HG03521 (cell line): ENCODE results near the gene LRPAP1.

ENCODE experiments used
- ATAC-seq: cut with Tn5 transposase; IDR thresholded peaks from one replicate; pipeline ENCODE4 v1.9.1; 2021; ENCODE audit warnings: mild to moderate bottlenecking, moderate library complexity; ENCODE audit not compliant: unreplicated experiment

Gene LRPAP1

DNA sequence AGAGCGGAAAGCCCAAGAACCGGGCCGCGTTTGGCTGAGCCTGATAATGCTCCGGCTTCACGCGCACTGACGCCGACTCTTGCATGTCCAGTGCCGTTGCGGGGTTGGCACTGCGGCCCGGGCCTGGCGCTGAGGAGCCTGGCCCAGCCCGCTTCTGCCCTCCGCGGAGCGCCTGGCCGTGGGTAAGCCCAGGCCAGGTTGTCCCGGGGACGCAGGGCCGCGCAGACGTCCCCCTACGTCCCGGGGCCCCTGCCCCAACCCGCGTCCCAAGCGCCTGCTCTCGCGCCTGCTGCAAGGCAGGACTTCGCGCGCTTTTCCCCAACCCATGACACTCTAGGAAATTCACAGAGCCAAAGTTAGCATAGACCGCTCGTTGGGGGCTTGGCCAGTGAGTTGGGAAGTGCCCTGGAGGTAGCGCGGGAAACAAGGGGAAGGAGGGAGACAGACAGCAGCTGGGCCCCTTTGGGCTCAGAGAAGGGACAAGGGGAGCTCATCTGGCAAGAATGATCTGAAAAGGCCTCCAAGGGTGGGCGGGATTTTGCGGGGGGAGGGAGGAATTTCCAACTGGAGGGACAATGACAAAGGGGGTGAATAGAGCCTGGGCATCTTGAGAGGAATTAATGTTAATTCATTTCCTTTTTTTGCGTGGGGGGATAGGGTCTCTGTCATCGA lies 665 bp upstream of the LRPAP1 start:
- no peak for ATAC-seq

DNA sequence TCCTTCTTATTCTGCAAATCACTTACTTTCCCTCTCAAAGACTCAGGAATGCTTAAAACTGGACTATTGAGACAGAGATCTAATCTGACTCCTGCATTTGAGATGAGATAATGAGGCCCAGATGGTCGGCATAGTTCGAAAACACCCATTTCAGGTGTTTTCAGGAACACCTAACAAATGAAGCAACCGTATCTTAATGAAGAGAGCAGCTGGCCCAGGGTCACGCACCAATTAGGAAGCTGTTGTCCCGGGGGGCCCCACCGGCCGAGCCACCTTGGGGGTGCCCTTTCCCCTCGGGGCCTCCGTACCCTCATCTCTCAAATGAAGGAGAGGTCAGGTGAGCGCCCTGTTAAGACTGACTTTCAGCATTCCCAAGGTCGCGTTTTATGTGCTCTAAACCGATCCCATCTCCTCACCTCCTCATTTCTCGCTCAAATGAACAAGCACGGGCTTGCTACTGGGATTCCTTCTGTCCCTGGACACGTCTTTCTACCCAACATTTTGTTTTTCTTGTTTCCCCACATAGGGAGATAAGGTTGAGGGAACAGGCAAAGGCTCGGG lies 824 bp downstream of the LRPAP1 start:
- no peak for ATAC-seq

DNA sequence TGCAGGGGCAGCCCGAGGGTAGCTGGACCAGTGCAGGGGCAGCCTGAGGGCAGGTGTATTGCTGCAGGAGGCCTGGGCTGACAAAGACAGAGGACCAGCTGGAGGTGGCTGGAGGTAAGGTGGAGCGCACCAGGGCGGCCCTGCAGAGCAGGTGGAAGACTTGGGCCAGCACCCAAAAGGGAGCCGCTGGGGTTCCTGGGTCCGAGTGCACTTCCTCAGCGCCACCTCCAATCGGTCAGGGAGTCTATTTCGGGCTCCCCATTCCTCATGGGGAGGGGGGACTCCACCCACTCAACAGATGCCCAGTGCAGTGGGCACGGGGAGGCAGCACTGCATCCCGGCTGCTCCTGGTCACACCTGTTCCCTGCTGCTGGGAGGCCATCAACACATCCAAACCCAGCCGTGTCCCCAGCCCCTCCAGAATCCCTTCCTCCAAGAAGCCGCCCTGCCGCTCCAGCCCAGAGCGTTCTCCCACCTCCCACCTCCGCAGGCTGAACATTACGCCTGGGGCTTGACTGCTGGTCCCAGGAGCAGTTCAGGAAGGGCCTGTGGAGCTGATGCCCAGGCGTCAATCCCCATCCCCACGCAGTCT lies 1.5 kb downstream of the LRPAP1 start:
- ATAC-seq: no peak

DNA sequence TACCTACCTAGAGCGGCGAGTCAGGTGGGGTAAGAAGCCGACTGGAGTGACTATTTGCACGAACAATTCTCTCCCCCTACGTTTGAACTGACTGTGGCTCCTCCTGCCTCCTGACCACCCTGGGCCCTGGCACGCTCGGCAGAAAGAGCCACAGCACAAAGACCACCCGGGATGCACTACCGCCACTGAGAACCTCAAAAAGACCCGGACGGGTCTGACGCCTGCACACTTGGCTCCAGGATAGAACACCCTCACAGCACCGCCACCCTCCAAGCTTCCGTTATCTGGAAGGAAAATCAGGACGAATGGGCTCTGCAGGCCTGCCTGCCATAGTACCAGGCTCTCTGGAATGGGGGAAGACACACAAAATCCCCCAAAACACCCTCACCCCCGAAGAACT lies 2.2 kb downstream of the LRPAP1 start:
- ATAC-seq: no peak

DNA sequence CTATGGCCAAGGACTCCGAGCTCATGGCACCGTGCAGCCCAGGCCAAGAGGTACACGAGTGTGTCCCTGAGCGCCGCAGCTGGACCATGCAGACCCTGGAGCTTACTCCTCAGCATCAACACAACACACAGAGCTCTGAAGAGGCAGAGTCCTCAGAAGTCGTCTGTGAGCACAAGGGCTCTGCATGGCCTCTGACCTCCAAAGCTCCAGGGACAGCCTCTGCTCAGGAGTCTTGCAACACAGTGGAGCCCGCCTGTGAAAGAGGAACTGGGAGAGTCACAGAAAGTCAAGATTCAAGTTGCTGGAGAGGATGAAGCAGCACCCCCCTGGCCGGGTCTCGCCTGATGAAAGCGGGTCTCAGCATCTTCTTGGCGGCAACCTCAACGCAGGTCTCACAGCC lies 2.9 kb downstream of the LRPAP1 start:
- ATAC-seq: no peak

DNA sequence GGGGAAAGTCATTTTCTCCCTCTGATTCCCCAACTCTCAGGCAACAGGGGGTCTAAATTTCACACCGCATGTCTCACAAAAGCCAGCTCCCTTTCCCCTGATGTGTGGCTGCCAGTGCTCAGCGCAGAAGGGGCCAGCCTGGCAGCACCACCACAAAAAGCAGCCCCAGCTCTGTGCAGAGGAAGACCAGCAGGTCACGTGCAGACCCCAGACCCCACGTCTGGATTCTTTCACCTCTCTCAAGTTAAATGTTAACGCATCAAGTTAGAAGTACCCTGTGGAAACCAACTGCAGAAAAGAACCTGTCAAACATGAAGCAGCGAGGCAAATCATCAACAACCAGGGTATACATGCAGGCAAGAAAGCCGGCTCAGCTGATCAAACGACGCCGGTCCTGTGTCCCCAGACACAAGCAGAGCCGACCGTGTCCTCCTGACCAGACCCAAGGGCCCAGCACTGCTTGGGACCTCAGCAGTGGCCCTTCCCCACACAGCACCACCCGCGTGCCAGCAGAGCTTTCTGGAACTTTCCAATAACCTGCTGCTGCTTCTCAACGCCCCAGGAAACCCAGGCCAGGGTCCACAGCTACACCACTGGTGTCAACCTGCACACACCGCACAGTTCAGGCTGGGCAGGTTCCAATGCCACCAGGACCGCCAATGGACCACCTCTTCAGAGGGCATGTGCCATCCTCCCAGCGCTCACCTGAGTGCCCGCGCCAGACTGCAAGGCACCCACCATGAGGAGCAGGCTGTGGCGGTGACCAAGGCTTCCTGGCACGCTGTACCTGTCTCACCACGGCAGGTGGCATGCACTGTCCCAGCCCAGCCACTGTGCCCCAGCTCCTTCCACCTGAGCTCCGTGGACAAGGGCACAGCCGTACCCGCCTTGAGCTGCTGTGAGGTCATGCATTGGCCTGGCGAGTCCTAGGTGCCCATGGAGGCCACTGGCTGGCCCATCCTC lies 4.0 kb downstream of the LRPAP1 start:
- no peak for ATAC-seq

DNA sequence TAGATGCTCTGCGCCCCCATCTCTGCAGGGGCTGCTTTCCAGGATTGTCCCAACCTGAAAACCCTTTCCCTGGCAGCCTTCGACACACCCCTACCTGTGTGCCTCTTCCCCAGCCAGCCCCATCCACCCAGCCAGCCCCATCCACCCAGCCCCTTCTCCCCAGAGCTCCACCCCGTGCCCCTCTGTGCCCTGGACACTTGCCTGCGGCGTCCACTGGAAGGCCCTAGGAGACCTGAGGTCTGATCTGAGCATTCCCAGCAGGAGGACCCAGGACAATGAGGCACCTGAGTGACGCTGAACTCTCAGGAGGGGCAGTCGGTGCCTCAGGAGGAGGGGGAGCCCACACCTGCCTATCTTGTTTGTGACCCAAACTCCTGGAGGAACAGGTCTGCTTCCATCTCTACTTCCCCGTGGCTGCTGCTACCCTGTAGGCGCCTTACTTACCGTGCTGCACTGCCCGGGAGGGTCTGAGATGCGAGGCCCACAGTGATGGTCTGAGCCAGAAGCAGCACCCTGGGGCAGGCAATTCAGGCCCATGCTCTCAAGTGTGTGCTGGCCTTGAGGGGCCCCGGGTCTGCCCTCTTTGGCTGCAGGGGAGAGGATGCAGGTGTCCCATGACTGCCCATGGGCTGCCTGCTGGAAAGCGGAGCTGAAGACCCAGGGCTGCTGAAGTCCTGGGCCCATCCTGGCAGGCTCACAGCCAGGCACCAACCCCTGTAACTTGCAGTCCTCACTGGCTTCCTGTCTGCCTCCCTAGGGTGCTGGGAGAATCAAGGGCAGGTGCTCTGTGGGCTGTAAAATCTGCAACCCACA lies 4.9 kb downstream of the LRPAP1 start:
- no peak for ATAC-seq

DNA sequence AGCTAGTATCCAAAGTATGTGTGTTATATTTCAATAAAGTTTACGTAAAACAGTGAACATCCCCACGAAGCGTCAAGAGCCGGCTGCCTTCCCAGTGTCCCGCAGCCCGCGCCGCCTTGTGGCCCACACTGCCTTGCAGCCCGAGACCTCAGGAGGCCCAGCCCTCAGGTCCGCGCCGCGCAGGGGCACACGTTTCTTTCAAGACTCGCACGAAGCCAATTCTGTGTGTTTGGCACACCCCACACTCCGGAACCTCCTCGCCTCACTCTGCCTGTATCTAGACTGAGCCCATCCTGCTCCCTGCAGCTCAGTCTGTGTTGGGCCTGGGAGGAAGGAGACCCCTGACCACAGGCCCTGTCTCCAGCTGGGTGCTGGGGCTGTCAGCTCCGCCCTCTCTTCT lies 5.8 kb downstream of the LRPAP1 start:
- no peak for ATAC-seq

DNA sequence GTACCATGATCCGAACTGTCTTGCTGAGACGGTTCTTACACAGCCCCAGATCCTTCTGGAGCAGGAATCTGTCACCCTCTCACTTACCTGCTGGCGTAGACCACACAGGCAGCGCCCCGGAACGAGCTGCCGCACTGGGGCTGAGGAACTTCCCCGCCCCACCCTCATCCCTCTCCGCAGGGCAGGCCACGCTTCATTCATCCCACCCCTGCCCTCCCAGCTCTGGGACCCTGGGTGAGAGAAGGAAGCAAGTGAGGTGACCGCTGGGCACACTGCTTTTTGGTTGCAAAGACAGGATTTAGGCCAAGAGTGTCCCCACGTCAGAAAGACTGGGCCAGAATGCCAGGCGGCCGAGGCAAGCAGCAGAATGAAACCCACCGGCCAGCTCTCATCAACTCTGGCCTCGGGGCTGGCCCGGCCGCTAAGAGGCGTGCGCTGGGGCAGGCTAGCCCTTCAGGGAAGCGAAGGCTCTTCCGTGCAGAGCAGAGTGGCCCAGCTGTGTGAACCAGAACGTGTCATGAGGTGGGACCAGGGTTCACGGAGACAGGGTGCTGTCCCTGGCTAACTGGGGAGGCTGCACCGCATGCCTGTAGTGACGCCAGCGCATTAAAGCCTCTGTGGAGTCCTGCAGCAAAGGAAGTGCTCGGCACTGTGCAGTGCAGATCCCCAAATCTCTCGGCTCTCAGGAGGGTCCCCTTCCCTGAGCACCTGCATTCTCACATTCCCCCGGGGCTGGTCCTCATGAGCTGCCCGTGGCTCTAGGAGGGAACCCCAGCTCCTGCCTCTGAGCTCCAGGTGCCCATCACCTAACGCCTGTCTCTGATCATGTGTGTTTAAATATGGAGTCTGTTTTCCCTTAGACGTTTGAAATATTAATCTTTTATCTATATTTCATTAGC lies 6.4 kb downstream of the LRPAP1 start:
- ATAC-seq: no peak

DNA sequence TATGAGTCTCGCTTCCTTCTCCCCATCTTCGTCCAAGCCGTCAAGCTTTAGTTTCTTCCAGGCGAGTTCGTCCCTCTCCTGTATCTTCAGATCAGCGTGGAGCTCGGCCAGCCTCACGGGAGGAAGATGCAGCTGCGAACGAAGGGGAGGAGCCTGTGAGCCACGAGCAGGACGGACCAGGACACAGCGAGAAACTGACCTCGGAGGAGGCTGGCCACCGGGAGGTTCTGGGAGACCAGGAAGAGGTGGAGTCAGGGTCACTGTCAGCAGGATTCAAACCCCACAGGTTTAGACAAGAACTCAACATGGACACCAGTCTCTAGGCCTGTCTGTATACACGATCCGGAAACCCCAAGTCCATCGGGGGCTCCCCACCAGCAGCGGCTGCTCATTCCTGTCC lies 7.3 kb downstream of the LRPAP1 start:
- ATAC-seq: no peak

DNA sequence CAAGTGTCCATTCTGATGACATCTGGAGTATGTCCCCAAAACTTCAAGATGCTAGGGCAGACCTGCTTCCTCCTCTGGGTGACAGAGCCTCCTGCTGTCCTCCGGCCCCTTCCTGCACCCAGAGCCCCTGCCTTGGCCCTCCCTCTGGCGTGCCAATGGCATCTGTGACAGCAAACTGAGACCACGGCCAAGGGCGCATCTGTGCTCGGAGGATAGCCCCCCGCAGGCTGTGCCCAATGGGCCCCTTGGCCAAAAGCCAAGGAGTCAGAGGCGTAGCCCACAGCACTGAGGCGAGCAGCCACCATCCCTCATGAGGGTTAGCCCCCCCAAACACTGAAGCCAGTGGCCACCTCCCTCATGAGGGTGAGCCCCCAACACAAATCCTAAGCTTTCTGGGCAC lies 7.9 kb downstream of the LRPAP1 start:
- no peak for ATAC-seq

DNA sequence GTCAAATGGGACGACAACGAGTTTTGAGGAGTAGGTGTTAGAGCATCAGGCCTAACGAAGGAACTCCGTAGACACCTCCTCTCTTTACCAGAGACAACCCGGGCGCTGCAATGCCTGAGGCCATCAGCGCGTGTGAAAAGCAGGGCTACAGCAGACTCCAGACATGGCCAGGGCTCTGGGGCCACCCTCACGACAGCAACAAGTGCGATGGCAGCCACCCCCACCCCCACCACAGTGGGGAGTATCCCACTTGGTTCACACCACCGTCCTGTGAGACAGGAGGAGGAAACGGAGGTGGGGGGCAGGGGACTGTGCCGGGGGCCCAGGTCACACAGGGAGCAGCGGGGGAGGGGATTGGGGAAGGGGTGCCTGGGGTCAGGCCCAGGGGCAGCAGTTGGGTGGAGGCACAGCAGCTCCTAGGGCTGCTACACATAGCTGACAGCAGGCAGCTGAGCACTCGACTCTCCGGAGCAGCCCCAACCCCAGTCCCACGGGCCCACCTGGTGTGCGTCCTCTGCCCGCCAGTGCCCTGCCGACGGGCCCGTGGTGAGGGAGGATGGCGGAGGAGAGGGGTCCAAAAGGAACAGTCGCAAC lies 8.5 kb downstream of the LRPAP1 start:
- ATAC-seq: no peak

DNA sequence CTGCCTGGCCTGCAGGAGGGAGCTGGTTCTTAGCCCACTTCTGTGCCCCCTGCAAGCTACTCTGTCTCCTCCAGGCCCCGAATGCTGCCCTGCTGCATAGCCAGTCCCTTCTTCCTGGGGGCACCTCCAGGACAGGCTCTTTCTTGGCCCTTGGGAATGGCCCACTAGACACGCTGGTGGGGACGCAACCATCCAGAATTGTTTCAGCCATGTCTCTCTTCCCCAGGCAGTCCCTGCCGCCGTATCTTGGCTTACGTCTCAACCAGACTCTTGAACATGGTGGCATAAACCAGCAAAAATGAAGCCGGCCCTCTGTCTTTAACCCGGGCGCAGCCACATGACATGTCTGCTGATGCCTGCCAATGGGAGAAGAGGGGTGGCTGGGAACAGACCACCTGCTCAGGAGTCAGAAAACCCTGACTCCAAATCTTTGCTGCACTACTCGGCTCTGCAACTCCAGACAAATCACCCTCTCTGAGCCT lies 9.0 kb downstream of the LRPAP1 start:
- ATAC-seq: no peak

DNA sequence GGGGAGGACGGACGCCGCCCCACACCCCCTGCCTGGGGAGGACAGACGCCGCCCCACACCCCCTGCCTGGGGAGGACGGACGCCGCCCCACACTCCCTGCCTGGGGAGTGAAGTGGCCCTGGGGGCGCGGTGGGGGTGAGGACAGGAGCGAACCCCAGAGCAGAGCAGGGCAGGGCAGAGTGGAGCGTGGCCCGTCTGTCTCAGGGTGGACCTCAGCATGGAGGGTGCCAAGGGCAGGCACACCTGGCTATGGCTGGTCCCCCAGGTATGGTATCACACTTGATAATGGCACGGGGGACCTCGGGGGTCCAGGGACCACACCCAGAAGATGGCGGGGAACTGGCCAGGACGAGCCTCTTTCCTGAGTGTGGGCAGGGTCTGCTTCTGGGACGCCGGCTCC lies 9.6 kb downstream of the LRPAP1 start:
- no peak for ATAC-seq

DNA sequence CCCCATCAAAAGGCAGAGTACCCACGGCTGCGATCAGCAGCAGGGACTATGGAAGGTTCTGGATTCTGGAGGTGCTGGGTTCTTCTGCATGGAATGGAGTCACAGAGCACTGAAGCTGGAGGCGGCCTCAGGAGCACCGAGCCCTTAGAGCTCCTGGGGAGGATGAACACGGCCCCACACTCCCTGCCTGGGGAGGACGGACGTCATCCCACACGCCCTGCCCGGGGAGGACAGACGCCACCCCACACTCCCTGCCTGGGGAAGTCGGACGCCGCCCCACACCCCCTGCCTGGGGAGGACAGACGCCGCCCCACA lies 9.9 kb downstream of the LRPAP1 start:
- no peak for ATAC-seq

DNA sequence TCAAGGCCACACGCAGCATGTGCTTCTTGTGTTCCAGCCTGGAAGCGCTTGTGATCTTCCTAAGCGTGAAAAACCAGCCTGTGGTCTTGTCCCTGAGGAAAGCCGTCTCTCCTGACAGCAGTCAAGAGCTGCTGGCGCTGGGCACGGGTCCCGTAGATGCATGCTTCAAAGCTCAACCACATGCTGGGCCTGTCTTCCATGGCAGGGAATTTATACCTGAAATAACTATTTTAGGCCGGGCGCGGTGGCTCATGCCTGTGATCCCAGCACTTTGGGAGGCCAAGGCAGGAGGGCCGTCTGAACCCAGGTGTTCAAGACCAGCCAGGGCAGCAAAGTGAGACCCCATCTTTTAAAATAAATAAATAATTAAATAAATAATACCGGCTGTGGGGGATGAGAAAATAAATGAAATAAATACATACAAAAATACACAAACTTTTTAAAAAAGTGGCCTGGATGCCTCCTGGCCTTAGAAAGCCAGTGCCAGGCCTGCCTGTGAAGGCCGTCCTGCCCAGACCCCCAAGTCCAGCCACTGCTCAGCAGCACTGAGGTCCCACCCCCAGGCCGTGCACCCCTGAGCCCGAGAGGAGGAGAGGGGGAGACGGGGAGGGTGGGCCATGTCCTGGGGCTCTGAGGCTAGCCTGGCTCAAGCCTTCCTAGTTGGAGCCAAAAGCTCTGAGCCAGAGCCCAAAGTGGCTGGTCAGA lies 10.4 kb downstream of the LRPAP1 start:
- no peak for ATAC-seq

DNA sequence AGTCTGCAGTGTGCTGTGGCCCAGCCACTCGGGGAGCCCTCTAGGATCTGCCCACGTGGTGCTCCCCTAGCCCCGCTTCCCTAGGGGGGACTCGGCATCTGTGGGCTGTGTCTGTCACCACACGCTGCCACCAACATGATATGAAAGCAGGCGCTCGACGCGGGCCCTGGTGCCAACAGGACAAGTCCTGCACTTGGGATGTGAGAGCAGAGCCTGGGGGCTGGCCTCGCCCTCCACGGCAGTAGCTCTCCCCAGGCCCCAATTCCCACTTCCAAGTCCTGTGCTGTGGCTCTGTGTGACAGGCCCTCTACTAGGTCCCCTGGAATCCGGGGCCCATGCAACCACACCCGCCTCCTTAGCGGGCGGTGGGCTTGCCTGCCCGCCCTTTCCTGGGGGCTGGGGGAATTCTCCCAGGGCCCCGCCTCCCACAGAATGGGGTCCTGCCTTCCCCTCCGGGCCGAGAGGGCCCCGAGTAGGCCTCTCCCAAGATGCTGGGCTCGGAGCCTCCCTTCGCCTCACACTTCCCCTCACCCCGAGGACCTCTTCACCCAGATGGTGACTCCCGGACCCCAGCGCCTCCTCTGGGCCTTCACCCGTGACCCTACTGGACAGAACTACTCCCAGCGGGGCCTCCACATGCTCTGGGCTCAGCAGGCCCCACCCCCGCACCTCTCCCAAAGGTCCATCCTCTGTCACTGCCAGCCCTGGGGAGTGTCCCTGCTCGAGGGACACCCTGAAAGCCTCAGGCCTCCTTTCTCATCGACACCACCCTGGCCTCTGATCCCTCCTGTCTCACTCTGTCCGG lies 11.2 kb downstream of the LRPAP1 start:
- no peak for ATAC-seq

DNA sequence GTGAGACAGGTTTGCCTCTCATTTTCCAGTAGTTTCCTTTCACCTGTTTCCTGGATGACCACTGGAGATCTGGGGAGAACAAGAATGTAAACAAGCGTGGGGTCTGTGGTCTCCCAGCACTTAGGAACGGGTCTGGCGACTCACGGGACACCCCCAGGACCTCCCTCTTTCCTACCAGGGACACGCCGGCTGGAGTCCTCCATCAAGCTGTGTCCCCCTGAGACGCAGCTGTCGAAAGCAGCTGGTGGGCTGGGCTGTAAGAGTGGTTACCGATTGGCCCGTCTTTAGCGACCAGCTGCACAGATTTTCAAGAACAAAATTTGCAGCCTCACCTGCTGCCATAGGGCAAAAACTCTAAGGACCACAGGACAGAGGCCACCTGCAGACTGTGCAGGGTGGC lies 11.9 kb downstream of the LRPAP1 start:
- ATAC-seq: no peak
